Effector memory CD4-positive, alpha-beta T cell (primary cell): Measurements from ENCODE around the gene USH2A.

ENCODE experiments used
- DNase-seq, 3 donors: peaks; one replicate each; pipeline ENCODE4 v3.0.0-alpha.2; 2020
- H3K27ac ChIP-seq: 2 replicates; pipeline ENCODE4 v1.7.0; 2013; ENCODE audit warnings: mild to moderate bottlenecking, low read length, moderate library complexity; ENCODE audit not compliant: insufficient read depth, poor library complexity, severe bottlenecking
- H3K27me3 ChIP-seq: replicated peaks from 2 replicates; pipeline ENCODE4 v1.7.0; 2013; ENCODE audit warnings: mild to moderate bottlenecking, low read length; ENCODE audit not compliant: insufficient read depth, control insufficient read depth, poor library complexity, severe bottlenecking
- H3K36me3 ChIP-seq: 2 replicates; pipeline ENCODE4 v1.7.0; 2013; ENCODE audit warnings: mild to moderate bottlenecking, low read length, moderate library complexity; ENCODE audit not compliant: control insufficient read depth, insufficient read depth
- H3K4me1 ChIP-seq: 2 replicates; pipeline ENCODE4 v1.7.0; 2013; ENCODE audit warnings: low read length, mild to moderate bottlenecking; ENCODE audit not compliant: control insufficient read depth, insufficient read depth, poor library complexity, severe bottlenecking
- H3K4me3 ChIP-seq: 2 replicates; pipeline ENCODE4 v1.7.0; 2013; ENCODE audit warnings: low read length, low read depth, mild to moderate bottlenecking; ENCODE audit not compliant: insufficient read depth, poor library complexity, severe bottlenecking
- H3K9me3 ChIP-seq: 2 replicates; pipeline ENCODE4 v1.7.0; 2013; ENCODE audit warnings: mild to moderate bottlenecking, low read length, moderate library complexity; ENCODE audit not compliant: control insufficient read depth

Gene USH2A

DNA sequence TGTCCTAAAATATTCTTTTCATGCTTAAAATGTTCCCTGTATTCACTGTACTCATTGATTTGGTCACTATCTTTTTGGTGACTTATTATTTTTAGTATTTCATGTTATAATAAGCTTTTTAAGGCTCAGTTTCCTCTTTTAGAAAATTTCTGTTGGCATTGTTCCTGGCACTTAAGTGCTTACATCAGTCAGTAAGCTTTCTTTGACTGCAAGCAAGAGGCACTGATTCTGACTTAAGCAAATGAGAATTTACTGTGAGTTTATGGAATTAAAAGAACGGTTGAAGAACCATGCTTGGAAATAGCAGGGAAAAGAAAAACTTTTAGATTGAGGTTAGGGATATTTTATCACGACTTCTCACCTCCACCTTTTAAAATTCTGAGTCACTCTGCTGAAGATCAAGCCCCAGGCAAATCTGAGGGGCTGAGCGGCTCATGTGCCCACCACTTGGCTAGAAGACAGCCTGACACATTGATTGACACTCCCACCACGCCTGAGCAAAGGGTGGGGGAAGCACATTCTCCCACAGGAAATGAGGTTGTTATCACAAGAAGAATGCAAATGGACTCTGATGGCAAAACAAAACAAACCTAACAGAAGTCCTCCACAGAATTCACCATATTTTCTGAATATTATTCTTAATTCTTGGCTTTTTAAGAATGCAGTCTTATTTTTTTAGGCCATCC, 753.3 kb downstream of the USH2A start:
- Histone ChIP-seq H3K9me3 (no peaks in the 10 kb centered on the region), H3K4me1 (no peaks in the 10 kb centered on the region), H3K4me3 (no peak overlapping the region), H3K27ac (no peak overlapping the region), H3K27me3 (no peaks in the 10 kb centered on the region), H3K36me3 (no peaks in the 10 kb centered on the region)
- DNase-seq, result no peak

DNA sequence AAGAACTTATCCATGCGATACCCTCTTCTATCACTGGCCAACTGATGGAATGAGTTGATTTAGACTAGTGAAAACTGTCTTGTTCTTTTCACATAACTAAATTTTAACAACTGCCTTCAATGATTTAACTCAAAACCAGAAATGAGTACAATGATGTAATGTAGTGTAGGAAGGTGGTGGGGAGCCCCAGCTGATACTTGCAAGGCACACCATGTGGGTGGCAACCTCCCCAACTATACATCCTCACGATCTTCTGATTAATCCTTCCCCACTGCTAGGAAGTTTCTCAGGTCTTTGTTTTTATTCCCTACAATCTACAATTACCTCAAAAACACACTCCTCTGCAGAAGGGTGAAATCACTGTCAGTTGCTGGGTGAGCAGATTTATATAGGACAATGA, 755.5 kb downstream of the USH2A start:
- no peak for DNase-seq
- no peak overlapping the region for H3K4me3 ChIP-seq
- no peaks in the 10 kb centered on the region for H3K27me3 ChIP-seq
- H3K4me1 ChIP-seq, result no peaks in the 10 kb centered on the region
- H3K36me3 ChIP-seq, result no peaks in the 10 kb centered on the region
- no peaks in the 10 kb centered on the region for H3K9me3 ChIP-seq
- no peak overlapping the region for H3K27ac ChIP-seq

DNA sequence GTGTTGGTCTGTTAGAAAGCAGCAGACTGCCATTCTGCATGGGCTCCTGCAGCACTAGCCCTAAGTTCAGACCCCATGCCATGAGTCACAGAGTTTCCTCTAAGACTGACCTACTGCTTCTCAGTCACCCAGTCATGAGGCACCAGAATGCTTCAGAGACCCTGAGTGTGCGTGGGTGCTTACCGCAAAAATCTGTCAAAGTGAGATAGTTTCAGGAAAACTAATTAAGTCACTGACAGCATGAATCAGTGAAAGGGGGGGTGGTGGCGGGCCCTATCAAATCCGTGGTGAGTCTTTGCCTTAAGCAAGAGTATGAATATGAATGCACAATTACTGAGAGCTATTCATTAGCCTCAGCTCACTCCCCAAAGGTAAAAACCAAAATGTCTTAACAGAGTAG, 758.0 kb downstream of the USH2A start:
- Histone ChIP-seq H3K9me3 (no peaks in the 10 kb centered on the region), H3K4me1 (no peaks in the 10 kb centered on the region), H3K27ac (no peak overlapping the region), H3K4me3 (no peak overlapping the region), H3K36me3 (no peaks in the 10 kb centered on the region), H3K27me3 (no peaks in the 10 kb centered on the region)
- DNase-seq, result no peak

DNA sequence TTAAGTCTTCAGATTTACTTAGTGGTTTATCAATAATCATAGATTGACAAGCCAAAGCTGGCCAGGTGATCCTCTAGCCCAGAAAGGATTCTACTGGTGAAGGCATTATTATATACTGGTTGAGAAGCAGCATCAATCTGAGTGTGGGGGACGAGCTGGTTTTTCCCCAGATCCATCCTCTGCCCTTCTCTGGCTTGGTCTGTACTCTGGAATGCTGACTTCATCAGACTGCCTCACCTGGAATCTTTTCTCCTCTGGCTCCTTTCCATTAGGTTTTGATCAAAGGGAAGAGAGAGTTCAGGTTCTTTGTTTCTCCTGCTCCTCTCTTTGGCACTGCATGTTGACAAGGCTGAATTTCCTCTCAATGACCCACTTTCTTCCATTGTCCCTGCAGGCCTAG, 762.2 kb downstream of the USH2A start:
- H3K9me3 ChIP-seq, result no peaks in the 10 kb centered on the region
- no peaks in the 10 kb centered on the region for H3K27me3 ChIP-seq
- no peaks in the 10 kb centered on the region for H3K4me1 ChIP-seq
- H3K27ac ChIP-seq, result no peak overlapping the region
- no peak for DNase-seq
- no peaks in the 10 kb centered on the region for H3K36me3 ChIP-seq
- H3K4me3 ChIP-seq, result no peak overlapping the region

DNA sequence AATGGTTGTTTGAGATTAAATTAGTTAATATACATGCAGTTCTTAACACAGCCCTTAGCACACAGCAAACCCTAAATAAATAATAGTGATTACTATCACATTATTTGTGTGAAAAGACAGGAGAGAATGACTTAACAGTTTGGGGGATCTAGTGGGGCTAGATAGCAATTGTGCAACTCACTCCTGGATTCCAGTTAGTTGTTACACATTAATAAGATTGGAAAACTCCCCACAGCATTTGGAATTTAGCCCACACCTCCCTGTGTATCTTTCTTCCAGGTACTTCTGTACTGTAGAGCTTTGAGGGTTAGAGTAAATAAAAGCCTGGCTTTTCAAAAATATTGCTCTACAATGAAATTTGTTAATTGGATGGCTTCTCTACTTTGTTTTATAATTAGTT, 763.0 kb downstream of the USH2A start:
- Histone ChIP-seq H3K4me1 (no peaks in the 10 kb centered on the region), H3K36me3 (no peaks in the 10 kb centered on the region), H3K9me3 (no peaks in the 10 kb centered on the region), H3K27ac (no peak overlapping the region), H3K4me3 (no peak overlapping the region), H3K27me3 (no peaks in the 10 kb centered on the region)
- no peak for DNase-seq

DNA sequence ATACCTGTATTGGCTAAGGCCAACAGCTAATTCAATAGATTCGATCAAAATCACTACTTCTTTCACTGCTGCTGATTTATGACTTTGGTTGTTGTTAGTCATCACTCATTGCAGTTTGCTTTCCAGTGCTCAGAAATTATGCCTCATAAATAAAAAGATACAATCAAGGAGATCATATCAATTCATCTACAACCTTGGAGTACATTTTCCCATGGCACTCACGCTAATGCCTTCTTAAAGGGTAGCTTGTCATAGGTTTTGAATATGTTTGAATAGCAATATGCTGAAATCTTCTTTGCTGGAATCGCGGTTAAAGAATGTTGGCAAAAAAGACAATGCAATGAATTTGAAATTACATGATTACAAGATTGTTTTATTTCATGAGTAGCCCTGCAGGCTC, 766.2 kb downstream of the USH2A start:
- H3K4me3 ChIP-seq, result no peak overlapping the region
- no peak for DNase-seq
- H3K27ac ChIP-seq, result no peak overlapping the region
- H3K9me3 ChIP-seq, result no peaks in the 10 kb centered on the region
- no peaks in the 10 kb centered on the region for H3K4me1 ChIP-seq
- H3K36me3 ChIP-seq, result no peaks in the 10 kb centered on the region
- no peaks in the 10 kb centered on the region for H3K27me3 ChIP-seq

DNA sequence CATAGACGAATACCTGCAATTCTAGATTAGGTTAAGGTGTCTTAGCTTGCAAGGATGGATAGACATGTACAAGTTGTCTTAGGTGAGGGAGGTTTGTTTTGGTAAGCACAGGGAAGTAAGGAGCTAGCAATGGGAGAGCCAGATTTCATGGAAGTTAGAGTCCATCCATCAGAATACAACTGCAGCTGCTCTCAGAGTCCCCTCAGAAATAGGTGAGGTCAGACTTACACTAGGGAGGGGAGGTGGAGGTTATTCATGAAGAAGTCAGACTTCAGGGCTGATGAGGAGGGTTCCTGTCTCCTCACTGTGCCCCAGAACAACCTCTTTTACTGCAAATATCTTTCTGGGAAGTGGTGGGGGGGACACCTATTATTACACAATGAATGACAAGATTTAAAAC, 770.9 kb downstream of the USH2A start:
- H3K4me3 ChIP-seq, result no peak overlapping the region
- no peaks in the 10 kb centered on the region for H3K9me3 ChIP-seq
- no peak for DNase-seq
- no peaks in the 10 kb centered on the region for H3K36me3 ChIP-seq
- no peaks in the 10 kb centered on the region for H3K4me1 ChIP-seq
- H3K27me3 ChIP-seq, result no peaks in the 10 kb centered on the region
- H3K27ac ChIP-seq, result no peak overlapping the region

DNA sequence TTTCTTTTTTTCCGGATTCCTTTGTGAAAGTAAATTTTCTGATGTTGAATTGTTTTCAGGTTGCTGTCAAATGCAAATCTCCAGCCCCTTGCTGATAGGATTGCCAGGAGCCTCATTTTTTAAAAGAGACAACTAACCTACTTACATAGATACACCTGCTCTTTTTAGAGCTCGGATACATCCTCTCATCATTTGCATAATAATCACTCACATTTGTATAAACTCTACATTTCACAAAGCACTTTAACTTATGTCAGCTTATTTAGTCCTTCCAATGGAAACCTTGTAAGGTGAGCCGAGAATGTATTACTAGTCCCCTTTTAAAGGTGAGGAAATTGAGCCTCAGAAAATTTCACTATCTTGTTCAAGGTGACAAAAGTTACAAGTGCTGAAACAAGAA, 771.4 kb downstream of the USH2A start:
- Histone ChIP-seq H3K4me1 (no peaks in the 10 kb centered on the region), H3K27ac (no peak overlapping the region), H3K27me3 (no peaks in the 10 kb centered on the region), H3K9me3 (no peaks in the 10 kb centered on the region), H3K36me3 (no peaks in the 10 kb centered on the region), H3K4me3 (no peak overlapping the region)
- DNase-seq, result no peak

DNA sequence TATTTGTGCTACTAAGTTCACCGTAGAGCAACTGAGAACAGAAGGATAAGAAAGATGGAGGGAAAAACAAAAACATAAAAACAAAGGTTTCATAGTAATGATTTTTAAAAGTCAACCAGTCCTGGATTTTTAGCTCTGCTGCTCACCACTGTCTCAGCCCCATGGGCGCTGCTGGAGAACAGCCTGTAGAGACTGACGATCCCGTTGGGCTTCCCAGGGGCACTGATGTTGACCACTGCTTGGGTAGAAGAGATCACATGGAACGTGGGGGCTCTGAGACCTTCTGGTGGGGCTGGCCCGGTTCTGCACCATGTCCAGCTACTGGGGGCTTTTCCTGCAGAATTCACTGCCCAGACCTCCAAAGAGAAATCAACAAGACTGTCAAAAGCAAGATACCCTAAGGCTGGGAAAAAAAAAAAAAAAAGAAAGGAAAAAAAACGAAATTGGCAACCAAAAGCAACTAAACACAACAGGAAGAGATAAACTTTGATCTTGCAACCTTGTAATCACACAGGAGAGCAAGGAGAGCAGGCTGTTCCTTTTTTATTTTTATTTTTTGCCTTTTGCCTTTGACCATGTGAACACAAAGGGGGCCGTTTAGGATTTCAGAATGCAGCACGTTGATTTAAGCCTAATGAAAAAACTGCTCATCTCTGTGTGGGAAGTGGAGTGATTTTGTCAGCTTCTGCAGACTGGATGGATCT, 772.6 kb downstream of the USH2A start:
- DNase-seq, result no peak
- Histone ChIP-seq H3K9me3 (no peaks in the 10 kb centered on the region), H3K27me3 (no peaks in the 10 kb centered on the region), H3K4me1 (no peaks in the 10 kb centered on the region), H3K36me3 (no peaks in the 10 kb centered on the region), H3K4me3 (no peak overlapping the region), H3K27ac (no peak overlapping the region)

DNA sequence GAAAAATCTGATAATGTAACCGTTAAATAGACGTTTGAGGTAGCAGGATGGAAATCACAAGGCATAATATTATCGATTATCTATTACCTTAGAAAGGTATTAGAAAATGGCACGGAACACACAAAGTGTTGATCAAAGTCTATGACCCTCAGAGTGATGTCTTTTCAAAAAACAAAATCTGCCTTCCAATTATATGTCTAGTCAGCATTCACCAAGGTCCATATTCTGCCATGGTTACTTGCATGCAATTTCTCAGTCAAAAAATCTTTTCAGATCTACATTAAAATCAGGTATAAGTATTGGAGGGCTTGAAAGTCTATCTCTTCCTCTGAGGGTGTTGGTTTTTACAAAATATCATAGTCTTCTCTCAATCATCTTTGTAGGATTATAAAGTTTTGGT, 774.3 kb downstream of the USH2A start:
- H3K4me3 ChIP-seq, result no peak overlapping the region

More for the DNA sequence above, 774.3 kb downstream of the USH2A start:
- Histone ChIP-seq H3K27ac (no peak overlapping the region), H3K4me1 (no peaks in the 10 kb centered on the region), H3K9me3 (no peaks in the 10 kb centered on the region), H3K36me3 (no peaks in the 10 kb centered on the region), H3K27me3 (no peaks in the 10 kb centered on the region)
- no peak for DNase-seq
